ENCODE data around the gene TBPL2. TPM values are rescaled to one million over a fixed set of nuclear protein-coding genes. Genes with fewer than 3 reads are reported as not detected.

Gene TBPL2
- total RNA-seq, 1 experiment from 2014 or later = not detected

DNA sequence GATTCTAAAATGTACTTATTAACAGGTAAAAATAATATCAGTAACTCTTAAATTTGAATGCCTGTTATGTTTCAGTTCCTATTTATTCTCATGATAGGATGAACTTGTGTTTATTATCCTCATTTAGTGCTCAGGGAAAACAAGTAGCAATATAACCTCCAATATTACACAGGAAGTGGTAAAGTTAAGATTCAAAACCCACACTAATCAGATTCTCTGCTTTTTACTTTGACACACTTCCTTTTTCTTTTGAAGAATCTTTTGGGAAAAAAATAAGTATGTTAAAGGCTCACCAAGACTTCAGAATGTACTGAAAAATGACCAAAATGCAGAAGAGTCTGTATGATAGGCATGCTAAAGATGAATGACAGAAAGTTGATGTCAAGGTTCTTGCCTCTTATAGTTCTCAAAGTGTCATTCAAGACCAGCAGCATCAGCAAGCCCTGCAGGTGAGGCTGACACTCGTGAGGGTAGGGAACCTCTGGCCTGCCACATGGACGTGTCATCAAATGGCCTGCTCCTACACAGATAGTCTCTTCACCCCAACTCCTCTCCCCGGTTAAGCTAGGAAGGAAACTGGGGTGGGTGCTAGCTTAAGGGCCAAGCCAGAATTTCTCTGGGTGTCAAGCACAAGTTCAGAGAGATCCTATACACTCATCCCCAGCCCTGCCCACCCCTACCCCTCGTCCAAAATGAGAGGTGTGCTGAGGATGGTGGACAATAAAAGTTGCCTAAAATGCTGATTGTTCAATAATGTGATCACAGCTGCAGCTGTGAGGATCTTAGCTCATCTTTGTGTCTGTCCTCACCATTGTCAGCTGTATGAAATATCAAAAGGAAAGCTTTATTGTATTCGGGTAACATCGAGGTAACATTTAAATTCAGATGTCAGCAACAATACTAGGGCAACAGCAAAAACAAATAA, 6.3 kb downstream of the TBPL2 start:
- TF ChIP-seq CTCF (conservative IDR thresholded peaks at IDR 0.05) = no peak
- no CpG with 5 or more reads among the region's 6 CpGs for WGBS (ENCODE audit: extremely low coverage, insufficient read length, low lambda C conversion rate)
- no peak overlapping the region for H2BK15ac ChIP-seq (ENCODE audit: low read depth, low read length)
- H2AFZ ChIP-seq (ENCODE audit: low read length) = no peak overlapping the region
- H4K8ac ChIP-seq (replicated peaks; ENCODE audit: insufficient read length, low read depth, low read length) = no peak overlapping the region
- H3K56ac ChIP-seq (ENCODE audit: insufficient read length, low read depth, low read length) = no peak overlapping the region
- no peak overlapping the region for H4K91ac ChIP-seq (ENCODE audit: insufficient read length, low read depth, low read length)
- H3K27ac Mint-ChIP-seq = no peak overlapping the region
- H3K18ac ChIP-seq (ENCODE audit: insufficient read length, low read depth, low read length) = no peak overlapping the region
- no peaks in the 10 kb centered on the region for H3K36me3 Mint-ChIP-seq (ENCODE audit: insufficient read depth in 1 of 3, low read depth in 3 of 3)
- H4K20me1 ChIP-seq (ENCODE audit: control insufficient read depth, insufficient read depth, insufficient read length) = no peaks in the 10 kb centered on the region
- H2AK5ac ChIP-seq (ENCODE audit: insufficient read length, low read length) = no peak overlapping the region
- no peaks in the 10 kb centered on the region for H3K9me3 Mint-ChIP-seq
- H3K4ac ChIP-seq (ENCODE audit: low read depth, low read length) = no peak overlapping the region
- H2BK12ac ChIP-seq (ENCODE audit: insufficient read length, low read depth, low read length) = no peak overlapping the region
- no peaks in the 10 kb centered on the region for H3K79me2 ChIP-seq (ENCODE audit: insufficient read depth, low read length)
- H3K9me3 ChIP-seq (ENCODE audit: control insufficient read depth, low read depth, low read length) = no peaks in the 10 kb centered on the region
- H3K4me1 ChIP-seq (ENCODE audit: insufficient read depth, low read length) = peaks cover 2% of the 10 kb centered on the region; the same call in 1 of the 2 replicates
- no peaks in the 10 kb centered on the region for H3K27me3 ChIP-seq (ENCODE audit: insufficient read depth, low read length)
- no peak overlapping the region for H3T11ph ChIP-seq (ENCODE audit: low read length)
- H3K4me1 Mint-ChIP-seq = peaks cover 16 to 17% of the 10 kb centered on the region in 2 experiments
- H2BK120ac ChIP-seq (ENCODE audit: low read depth, low read length, poor library complexity, severe bottlenecking) = no peak overlapping the region
- H4K5ac ChIP-seq (ENCODE audit: insufficient read length, low read depth, low read length) = no peak overlapping the region
- H3K27me3 Mint-ChIP-seq (ENCODE audit: low read depth) = peaks cover 3% of the 10 kb centered on the region; the same call in 1 of the 2 replicates
- no peak overlapping the region for H2BK5ac ChIP-seq (ENCODE audit: insufficient read length, low read length)
- no peak overlapping the region for H3K23ac ChIP-seq (ENCODE audit: insufficient read length, low read depth, low read length)
- H3K9ac ChIP-seq (ENCODE audit: extremely low read depth, insufficient read length, low read length) = no peak overlapping the region
- no peak for DNase-seq
- H3K4me3 Mint-ChIP-seq = no peak overlapping the region
- no peak overlapping the region for H3K14ac ChIP-seq (ENCODE audit: insufficient read depth, low read length)
- no peak overlapping the region for H3K27ac ChIP-seq (ENCODE audit: insufficient read length, low read depth, low read length)
- H2BK20ac ChIP-seq (ENCODE audit: low read depth, low read length, poor library complexity, severe bottlenecking) = no peak overlapping the region
- H3K23me2 ChIP-seq (ENCODE audit: insufficient read length, low read depth, low read length, poor library complexity, severe bottlenecking) = no peaks in the 10 kb centered on the region
- no peak overlapping the region for H3K4me2 ChIP-seq (ENCODE audit: insufficient read depth, insufficient read length, low read length)
- no peaks in the 10 kb centered on the region for H3K79me1 ChIP-seq (ENCODE audit: insufficient read depth, low read depth, low read length, poor library complexity, severe bottlenecking)
